Measurements from ENCODE around the gene PCDH19. TPM values are rescaled to one million over a fixed set of nuclear protein-coding genes. Genes with fewer than 3 reads are reported as not detected.

Gene PCDH19, protein sequence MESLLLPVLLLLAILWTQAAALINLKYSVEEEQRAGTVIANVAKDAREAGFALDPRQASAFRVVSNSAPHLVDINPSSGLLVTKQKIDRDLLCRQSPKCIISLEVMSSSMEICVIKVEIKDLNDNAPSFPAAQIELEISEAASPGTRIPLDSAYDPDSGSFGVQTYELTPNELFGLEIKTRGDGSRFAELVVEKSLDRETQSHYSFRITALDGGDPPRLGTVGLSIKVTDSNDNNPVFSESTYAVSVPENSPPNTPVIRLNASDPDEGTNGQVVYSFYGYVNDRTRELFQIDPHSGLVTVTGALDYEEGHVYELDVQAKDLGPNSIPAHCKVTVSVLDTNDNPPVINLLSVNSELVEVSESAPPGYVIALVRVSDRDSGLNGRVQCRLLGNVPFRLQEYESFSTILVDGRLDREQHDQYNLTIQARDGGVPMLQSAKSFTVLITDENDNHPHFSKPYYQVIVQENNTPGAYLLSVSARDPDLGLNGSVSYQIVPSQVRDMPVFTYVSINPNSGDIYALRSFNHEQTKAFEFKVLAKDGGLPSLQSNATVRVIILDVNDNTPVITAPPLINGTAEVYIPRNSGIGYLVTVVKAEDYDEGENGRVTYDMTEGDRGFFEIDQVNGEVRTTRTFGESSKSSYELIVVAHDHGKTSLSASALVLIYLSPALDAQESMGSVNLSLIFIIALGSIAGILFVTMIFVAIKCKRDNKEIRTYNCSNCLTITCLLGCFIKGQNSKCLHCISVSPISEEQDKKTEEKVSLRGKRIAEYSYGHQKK (N-terminal part only)
- total RNA-seq (1 to 10 TPM in 2 of 9 donors, under 1 TPM in 7; 0.21 to 2.2 (median 0.64) TPM), polyA plus RNA-seq (under 1 TPM; 0.15 to 0.26 TPM)
- long read RNA-seq, donor 1 = 0 reads
- long read RNA-seq, donor 2 = 0 reads
- long read RNA-seq, donor 3 = 0 reads

DNA sequence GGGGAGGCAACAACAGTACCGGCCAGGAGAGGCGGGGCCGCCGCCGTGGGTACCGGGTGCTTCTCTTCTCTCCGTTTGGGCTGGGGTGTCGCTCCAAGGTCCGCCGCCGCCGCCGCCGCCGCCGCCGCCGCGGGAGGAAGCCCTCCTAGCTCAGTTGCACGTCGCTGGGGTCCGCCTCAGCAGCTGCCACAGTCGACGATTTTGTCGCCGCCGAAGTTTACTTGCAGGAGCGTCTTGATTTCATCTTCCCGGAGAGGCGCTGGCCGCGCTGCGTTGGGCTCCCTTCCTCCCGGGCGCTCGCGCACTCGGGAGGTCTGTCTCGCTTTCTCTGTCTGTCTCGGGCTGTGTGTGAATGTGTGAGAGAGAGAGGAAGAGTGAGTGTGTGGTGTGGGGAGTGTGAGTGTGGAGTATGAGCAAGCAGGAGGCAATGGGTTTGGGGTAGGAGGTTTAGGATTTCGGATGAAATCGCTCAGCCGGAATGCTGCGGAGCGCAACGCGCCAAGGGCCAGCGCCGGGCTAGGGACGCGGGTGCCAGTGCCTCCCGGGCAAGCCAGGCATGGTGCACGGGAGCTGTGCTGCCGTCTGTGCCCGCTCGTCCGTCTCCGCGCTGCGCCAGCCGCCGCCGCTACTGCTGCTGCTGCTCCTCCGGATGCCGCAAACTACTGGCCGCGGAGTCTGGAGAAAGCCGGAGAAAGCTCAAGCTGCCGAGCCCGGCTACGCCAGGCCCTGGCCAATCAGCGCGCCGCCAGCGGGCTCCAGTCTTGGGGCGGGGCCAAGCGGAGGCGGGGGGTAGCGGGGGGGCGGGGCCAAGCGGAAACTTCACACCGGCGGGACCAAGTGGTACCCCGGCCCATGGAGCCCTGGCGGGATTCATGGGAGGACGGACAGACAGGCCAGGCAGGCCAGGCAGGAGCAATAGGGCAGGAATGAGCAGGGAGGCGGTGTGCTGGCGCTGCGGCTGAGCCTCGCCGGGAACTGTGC lies at the start of gene PCDH19:
PCDH19 (minus strand) TSS at position 664 of the 981 bp plus-strand sequence. CDS start 1,676 bp downstream, outside the sequence.
- peak in 3 of 4 donors; percentile 80 to 89 (median 88) for ATAC-seq
- Histone ChIP-seq H3K4me3 (peak within 1 kb of the TSS in 11 of 12 donors; percentile 27 to 63 (median 50)), H3K27ac (no peak within 1 kb of the TSS), H3K4me1 (peaks cover 0 to 16% (median 0%) of the 10 kb centered on the region in 12 donors), H3K36me3 (no peaks in the 10 kb centered on the region), H3K9me3 (no peaks in the 10 kb centered on the region), H3K27me3 (peaks cover 0 to 95% (median 13%) of the 10 kb centered on the region in 9 donors)
- intact Hi-C loops (cut with DNase I) = loop anchor here in 1 of 10 donors (5.0 kb wide), 1 partner anchor 43 kb away; no protein-coding TSS in a partner anchor
- WGBS, 4 donors = 0 to 33% (median 15%) methylated on average over 36 to 90 of the region's 91 CpGs
- peak in 1 of 2 donors; percentile 47 for TF ChIP-seq POLR2A (IDR thresholded peaks at IDR 0.05)
- TF ChIP-seq, protein P1, sequence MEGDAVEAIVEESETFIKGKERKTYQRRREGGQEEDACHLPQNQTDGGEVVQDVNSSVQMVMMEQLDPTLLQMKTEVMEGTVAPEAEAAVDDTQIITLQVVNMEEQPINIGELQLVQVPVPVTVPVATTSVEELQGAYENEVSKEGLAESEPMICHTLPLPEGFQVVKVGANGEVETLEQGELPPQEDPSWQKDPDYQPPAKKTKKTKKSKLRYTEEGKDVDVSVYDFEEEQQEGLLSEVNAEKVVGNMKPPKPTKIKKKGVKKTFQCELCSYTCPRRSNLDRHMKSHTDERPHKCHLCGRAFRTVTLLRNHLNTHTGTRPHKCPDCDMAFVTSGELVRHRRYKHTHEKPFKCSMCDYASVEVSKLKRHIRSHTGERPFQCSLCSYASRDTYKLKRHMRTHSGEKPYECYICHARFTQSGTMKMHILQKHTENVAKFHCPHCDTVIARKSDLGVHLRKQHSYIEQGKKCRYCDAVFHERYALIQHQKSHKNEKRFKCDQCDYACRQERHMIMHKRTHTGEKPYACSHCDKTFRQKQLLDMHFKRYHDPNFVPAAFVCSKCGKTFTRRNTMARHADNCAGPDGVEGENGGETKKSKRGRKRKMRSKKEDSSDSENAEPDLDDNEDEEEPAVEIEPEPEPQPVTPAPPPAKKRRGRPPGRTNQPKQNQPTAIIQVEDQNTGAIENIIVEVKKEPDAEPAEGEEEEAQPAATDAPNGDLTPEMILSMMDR (IDR thresholded peaks at IDR 0.05) = no peak
- DNase-seq = peak; percentile 50 to 76 (median 56)

DNA sequence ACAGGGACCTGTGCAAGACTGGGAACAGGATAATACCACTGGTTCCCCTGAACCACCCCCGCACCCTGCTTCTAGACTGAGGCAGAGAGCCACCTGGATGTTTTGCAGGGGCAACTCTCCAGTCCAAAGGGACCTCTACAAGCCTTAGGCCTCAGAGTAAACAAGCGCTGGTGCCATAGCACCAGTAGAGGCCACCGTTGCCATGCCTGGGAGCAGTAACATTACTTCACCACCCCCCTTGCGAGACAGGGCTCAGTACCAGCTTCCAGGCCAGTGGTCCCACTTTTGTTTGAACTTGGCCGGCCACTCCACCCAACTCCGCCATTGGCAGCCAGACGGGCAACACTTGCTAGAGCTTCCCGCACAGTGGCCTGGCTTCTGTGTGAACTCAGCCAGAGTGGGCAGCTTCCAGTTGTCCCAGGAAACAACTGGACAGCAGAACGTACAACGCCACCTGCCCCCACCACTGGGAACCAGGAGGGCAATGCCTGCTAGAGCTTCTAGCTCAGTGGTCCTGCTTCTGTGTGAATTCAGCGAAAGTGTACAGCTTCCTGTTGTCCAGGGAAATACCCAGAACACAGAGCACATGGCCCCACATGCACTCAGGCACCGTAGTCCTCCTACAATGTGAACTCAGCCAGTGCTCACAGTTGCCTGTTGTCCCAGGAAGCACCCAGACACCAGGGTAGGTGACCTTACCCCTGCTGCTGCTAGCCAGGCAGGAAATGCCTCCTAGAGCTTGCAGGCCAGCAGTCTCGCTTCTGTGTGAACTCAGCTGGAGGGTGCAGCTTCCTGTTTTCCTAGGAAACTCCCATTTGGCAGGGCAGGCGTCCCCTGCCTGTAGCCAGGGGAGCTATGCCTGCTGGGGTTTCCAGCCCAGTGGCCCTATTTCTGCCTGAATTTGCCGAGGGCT lies 39.9 kb upstream of the PCDH19 start:
- intact Hi-C loops (cut with DNase I) = loop anchor here in 2 of 10 donors (5.0 kb wide), 2 partner anchors 157 to 187 kb away; partner anchors contain the start of gene TSPAN6 (in 1 of the 2)
- TF ChIP-seq POLR2A (IDR thresholded peaks at IDR 0.05) = no peak
- TF ChIP-seq, protein P1 (IDR thresholded peaks at IDR 0.05) = peak in 2 of 12 donors; percentile 8 to 13
- DNase-seq (peak; percentile 16 to 68 (median 46)), ATAC-seq (peak in 3 of 4 donors; percentile 71 to 83 (median 72))
- peak overlapping the region in 6 of 12 donors; percentile 12 to 44 (median 34) for H3K27ac ChIP-seq
- WGBS, 4 donors = 66 to 76% (median 70%) methylated on average over 14 to 15 of the region's 15 CpGs
- H3K4me3 ChIP-seq = no peak overlapping the region
- H3K9me3 ChIP-seq = no peaks in the 10 kb centered on the region
- H3K27me3 ChIP-seq = peaks cover 0 to 32% (median 0%) of the 10 kb centered on the region in 9 donors
- H3K4me1 ChIP-seq = peaks cover 0 to 9% (median 0%) of the 10 kb centered on the region in 12 donors
- H3K36me3 ChIP-seq = no peaks in the 10 kb centered on the region

All from heart left ventricle (tissue), 16 donors.